OCI-LY1 (cell line): ENCODE data around the gene ATXN1.

Experiments
- H2AFZ ChIP-seq: fragments of 200-600 bp; sonication (generic), shearing (Covaris generic); 2 replicates; pipeline ENCODE4 v1.6.0; 2014; ENCODE audit warnings: antibody characterized with exemption, mild to moderate bottlenecking, low read length
- H3F3A ChIP-seq: fragments of 200-600 bp; sonication (generic), shearing (Covaris generic); 2 replicates; pipeline ENCODE4 v1.6.0; 2014; ENCODE audit warnings: mild to moderate bottlenecking, antibody characterized with exemption, low read length, moderate library complexity; ENCODE audit not compliant: insufficient read depth
- H3K27ac ChIP-seq: fragments of 200-600 bp; sonication (generic); 2 replicates; pipeline ENCODE4 v1.5.1; 2014; ENCODE audit warnings: low read length, mixed run types, mild to moderate bottlenecking, low read depth; ENCODE audit not compliant: poor library complexity, severe bottlenecking
- H3K27me3 ChIP-seq: fragments of 200-600 bp; sonication (generic); 2 replicates; pipeline ENCODE4 v1.6.0; 2014; ENCODE audit warnings: antibody characterized with exemption, mild to moderate bottlenecking, low read length, moderate library complexity; ENCODE audit not compliant: insufficient read depth
- H3K36me3 ChIP-seq: fragments of 200-600 bp; sonication (generic); 2 replicates; pipeline ENCODE4 v1.6.1; 2014; ENCODE audit warnings: mild to moderate bottlenecking, antibody characterized with exemption, low read length, moderate library complexity, mixed read lengths; ENCODE audit not compliant: insufficient read depth
- H3K4me1 ChIP-seq: fragments of 200-600 bp; sonication (generic); 2 replicates; pipeline ENCODE4 v1.5.1; 2014; ENCODE audit warnings: mild to moderate bottlenecking, low read length, moderate library complexity; ENCODE audit not compliant: insufficient read depth, severe bottlenecking
- H3K4me2 ChIP-seq: fragments of 200-600 bp; sonication (generic), shearing (Covaris generic); 2 replicates; pipeline ENCODE4 v1.6.1; 2014; ENCODE audit warnings: low read length
- H3K4me3 ChIP-seq: fragments of 200-600 bp; sonication (generic); 2 replicates; pipeline ENCODE4 v1.5.1; 2014; ENCODE audit warnings: low read length, low read depth, mild to moderate bottlenecking, mixed read lengths; ENCODE audit not compliant: poor library complexity, severe bottlenecking
- H3K79me2 ChIP-seq: fragments of 200-600 bp; shearing (Covaris generic); 2 replicates; pipeline ENCODE4 v1.6.1; 2016; ENCODE audit warnings: mixed run types, low read length, mixed read lengths; ENCODE audit not compliant: insufficient read depth
- H3K9ac ChIP-seq: fragments of 200-600 bp; sonication (generic), shearing (Covaris generic); 2 replicates; pipeline ENCODE4 v1.6.1; 2014; ENCODE audit warnings: mild to moderate bottlenecking, low read length, mixed read lengths
- H3K9me2 ChIP-seq: fragments of 200-600 bp; sonication (generic), shearing (Covaris generic); 2 replicates; pipeline ENCODE4 v1.6.1; 2014; ENCODE audit warnings: low read depth, mild to moderate bottlenecking, low read length, mixed read lengths
- H3K9me3 ChIP-seq: fragments of 200-600 bp; shearing (Covaris generic); 2 replicates; pipeline ENCODE4 v1.6.1; 2014; ENCODE audit warnings: low read length, mixed read lengths
- H4K20me1 ChIP-seq: fragments of 200-600 bp; sonication (generic), shearing (Covaris generic); 2 replicates; pipeline ENCODE4 v1.6.0; 2016; ENCODE audit warnings: mild to moderate bottlenecking, low read length; ENCODE audit not compliant: insufficient read depth
- CTCF ChIP-seq: fragments of 200-600 bp; sonication (generic), shearing (Covaris generic); IDR thresholded peaks from 2 replicates; pipeline ENCODE4 v1.5.1; 2017; ENCODE audit warnings: mild to moderate bottlenecking, antibody characterized with exemption, low read length, moderate library complexity, mixed read lengths
- EZH2 ChIP-seq: fragments of 200-600 bp; sonication (generic), shearing (Covaris generic); IDR thresholded peaks from 2 replicates; pipeline ENCODE4 v1.8.0; 2017; ENCODE audit warnings: borderline replicate concordance, mixed run types, mild to moderate bottlenecking, antibody characterized with exemption, low read length, moderate library complexity, mixed read lengths

The ATXN1 gene

DNA sequence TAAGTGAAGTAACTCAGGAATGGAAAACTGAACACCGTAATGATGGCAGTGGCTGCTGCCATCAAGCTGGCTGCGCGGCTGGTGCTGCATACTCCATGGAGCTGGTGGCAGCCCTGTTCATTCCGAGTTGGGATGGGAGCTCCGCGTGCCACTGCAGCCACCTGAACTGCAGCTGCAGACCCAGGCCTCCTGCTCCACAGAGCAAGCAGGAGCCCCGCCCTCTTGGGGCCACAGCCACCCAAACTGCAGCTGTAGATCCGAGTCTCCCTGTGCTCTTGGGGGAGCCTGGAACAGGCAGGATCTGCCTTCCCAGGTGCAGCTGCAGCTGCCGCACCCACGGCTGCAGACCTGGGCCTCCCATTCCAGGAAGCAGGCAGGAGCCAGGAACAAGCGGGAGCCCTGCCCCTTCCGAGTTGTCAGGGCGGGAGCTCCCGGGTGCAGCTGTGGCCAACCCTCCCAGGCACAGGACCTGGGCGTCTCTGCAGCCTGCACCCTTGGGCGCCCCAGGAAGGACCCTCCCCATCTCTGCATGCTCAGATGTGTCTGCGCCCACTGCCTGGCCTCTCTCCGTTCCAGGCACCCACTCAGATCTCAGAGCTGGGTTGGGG is 402.6 kb downstream of the ATXN1 start:
- H3K9ac ChIP-seq: no peak overlapping the region
- no peaks in the 10 kb centered on the region for H3F3A ChIP-seq
- no peak overlapping the region for H2AFZ ChIP-seq
- no peak overlapping the region for H3K4me2 ChIP-seq
- H3K27me3 ChIP-seq: no peaks in the 10 kb centered on the region; the same call in 1 of the 2 replicates
- H3K36me3 ChIP-seq: no peaks in the 10 kb centered on the region
- no peak for TF ChIP-seq CTCF
- no peak for TF ChIP-seq EZH2
- no peaks in the 10 kb centered on the region for H3K9me3 ChIP-seq
- H3K4me1 ChIP-seq: no peaks in the 10 kb centered on the region
- H3K79me2 ChIP-seq: no peaks in the 10 kb centered on the region
- no peak overlapping the region for H3K4me3 ChIP-seq
- H4K20me1 ChIP-seq: no peaks in the 10 kb centered on the region
- no peak overlapping the region for H3K27ac ChIP-seq
- H3K9me2 ChIP-seq: no peaks in the 10 kb centered on the region

DNA sequence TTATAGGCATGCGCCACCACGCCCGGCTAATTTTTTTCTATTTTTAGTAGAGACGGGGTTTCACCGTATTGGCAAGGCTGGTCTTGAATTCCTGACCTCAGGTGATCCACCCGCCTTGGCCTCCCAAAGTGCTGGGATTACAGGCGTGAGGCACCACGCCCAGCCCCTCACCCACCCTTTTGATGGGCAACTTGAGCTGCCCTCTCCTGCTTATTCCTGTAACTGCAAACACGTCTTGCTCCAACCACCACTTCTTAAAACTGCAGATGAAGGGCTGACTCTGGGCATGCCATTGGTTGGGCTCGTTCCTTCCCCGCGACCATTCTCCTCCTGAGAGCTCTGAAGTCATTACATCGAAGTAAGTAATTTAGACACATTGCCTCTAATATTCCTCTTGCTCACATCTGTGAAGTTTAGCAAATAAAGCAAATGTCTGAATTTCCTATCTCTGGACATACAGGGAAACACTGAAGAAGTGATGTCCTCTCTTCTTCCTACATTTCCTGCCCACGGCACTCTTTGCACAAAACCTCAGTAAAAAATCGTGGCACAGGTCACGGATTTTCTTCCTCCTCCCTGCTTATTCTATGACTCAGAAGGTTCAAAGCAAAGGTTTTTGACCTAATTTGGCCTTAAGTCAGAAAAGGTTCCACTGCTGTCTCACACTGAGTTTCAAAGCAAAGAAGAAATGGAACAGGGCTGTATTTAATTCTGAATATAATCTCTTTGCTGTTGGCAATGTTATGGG is 405.4 kb downstream of the ATXN1 start:
- Histone ChIP-seq H4K20me1 (no peaks in the 10 kb centered on the region), H3K27me3 (no peaks in the 10 kb centered on the region), H3K4me2 (no peak overlapping the region), H3K36me3 (no peaks in the 10 kb centered on the region), H3K9me2 (no peaks in the 10 kb centered on the region), H3K79me2 (no peaks in the 10 kb centered on the region), H3K4me1 (no peaks in the 10 kb centered on the region), H3K27ac (no peak overlapping the region), H3K4me3 (no peak overlapping the region), H3K9me3 (no peaks in the 10 kb centered on the region), H3K9ac (no peak overlapping the region), H2AFZ (no peak overlapping the region), H3F3A (no peaks in the 10 kb centered on the region)
- TF ChIP-seq CTCF: no peak

- Histone ChIP-seq H3K9me2 (no peaks in the 10 kb centered on the region), H3K9me3 (no peaks in the 10 kb centered on the region), H3K4me1 (no peaks in the 10 kb centered on the region), H3K9ac (no peak overlapping the region), H3K27ac (no peak overlapping the region), H3K4me3 (no peak overlapping the region), H3K4me2 (no peak overlapping the region), H4K20me1 (no peaks in the 10 kb centered on the region), H3K27me3 (no peaks in the 10 kb centered on the region), H3F3A (no peaks in the 10 kb centered on the region), H3K79me2 (no peaks in the 10 kb centered on the region), H3K36me3 (no peaks in the 10 kb centered on the region), H2AFZ (no peak overlapping the region)
- TF ChIP-seq CTCF (no peak), EZH2 (no peak)
Observed at GRCh38 chr6:16355238-16355637, 406.0 kb downstream of the ATXN1 start.
